ENCODE results near the gene TLE4.

DNA sequence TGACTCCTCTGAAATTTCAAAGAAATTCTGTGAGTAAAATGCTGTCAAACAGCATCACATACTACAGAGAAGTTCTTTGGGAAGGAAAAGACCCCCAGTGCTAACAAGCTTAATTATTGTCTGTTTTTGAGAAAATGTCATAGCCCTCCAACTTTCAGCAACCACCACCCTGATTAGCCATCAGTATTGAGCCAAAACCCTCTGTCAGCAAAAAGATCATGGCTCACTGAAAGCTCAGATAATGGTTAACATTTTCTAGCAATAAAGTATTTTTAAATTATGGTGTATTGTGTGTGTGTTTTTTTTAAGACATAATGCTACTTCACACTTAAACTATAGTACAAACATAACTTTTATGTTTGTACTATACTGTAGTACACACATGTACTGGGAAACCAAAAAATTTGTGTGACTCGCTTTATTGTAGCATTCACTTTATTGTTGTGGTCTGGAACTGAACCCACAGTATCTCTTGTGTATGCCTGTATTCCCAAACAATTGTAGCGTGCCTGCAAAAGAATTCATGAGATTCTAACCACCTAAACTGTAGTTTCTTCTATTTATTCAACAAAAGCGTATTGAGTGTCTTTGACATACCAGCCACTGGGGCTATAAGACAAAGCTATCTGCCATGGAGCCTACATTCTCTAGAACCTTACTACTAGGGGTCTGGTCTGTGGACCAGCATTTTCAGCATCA, 31.6 kb downstream of the TLE4 start:
- TF ChIP-seq GATA2 (IDR thresholded peaks at IDR 0.05; ENCODE audit: low read depth, low read length), result no peak
- TF ChIP-seq GATA3 (IDR thresholded peaks at IDR 0.05; ENCODE audit: low read depth, low read length), result no peak

Measured in SH-SY5Y (cell line).